Mesendoderm (in vitro differentiated cells): ENCODE data around the gene ZNF622.

Experiments
- DNase-seq: peaks from one replicate; pipeline ENCODE4 v3.0.0; 2013
- H2AK5ac ChIP-seq: 2 replicates; pipeline ENCODE4 v1.6.1; 2013; ENCODE audit warnings: low read length, inconsistent platforms
- H2BK120ac ChIP-seq: 2 replicates; pipeline ENCODE4 v1.6.1; 2013; ENCODE audit warnings: low read depth, mild to moderate bottlenecking, low read length, moderate library complexity, mixed read lengths
- H2BK15ac ChIP-seq: replicated peaks from 2 replicates; pipeline ENCODE4 v1.6.1; 2013; ENCODE audit warnings: low read depth, mild to moderate bottlenecking, moderate library complexity
- H2BK5ac ChIP-seq: 2 replicates; pipeline ENCODE4 v1.6.1; 2013; ENCODE audit warnings: low read length, inconsistent platforms
- H3K18ac ChIP-seq: 2 replicates; pipeline ENCODE4 v1.6.1; 2013; ENCODE audit warnings: mild to moderate bottlenecking, low read length, mixed read lengths
- H3K23ac ChIP-seq: one replicate; pipeline ENCODE4 v1.6.1; 2013; ENCODE audit warnings: low read length
- H3K27ac ChIP-seq: 2 replicates; pipeline ENCODE4 v1.5.1; 2013; ENCODE audit warnings: low read depth, mild to moderate bottlenecking, inconsistent platforms, low read length, moderate library complexity
- H3K27me3 ChIP-seq: 2 replicates; pipeline ENCODE4 v1.6.1; 2013; ENCODE audit warnings: low read length, control low read depth, mild to moderate bottlenecking, inconsistent platforms; ENCODE audit not compliant: insufficient read depth, poor library complexity
- H3K36me3 ChIP-seq: 2 replicates; pipeline ENCODE4 v1.6.1; 2013; ENCODE audit warnings: low read length, inconsistent platforms; ENCODE audit not compliant: control insufficient read depth, insufficient read depth
- H3K4ac ChIP-seq: one replicate; pipeline ENCODE4 v1.6.1; 2013; ENCODE audit warnings: low read depth, mild to moderate bottlenecking, low read length, moderate library complexity
- H3K4me1 ChIP-seq: 2 replicates; pipeline ENCODE4 v1.6.1; 2013; ENCODE audit warnings: low read depth, low read length, inconsistent platforms; ENCODE audit not compliant: control insufficient read depth
- H3K4me2 ChIP-seq: 2 replicates; pipeline ENCODE4 v1.6.1; 2013; ENCODE audit warnings: low read length
- H3K4me3 ChIP-seq: 2 replicates; pipeline ENCODE4 v1.5.1; 2013; ENCODE audit warnings: mild to moderate bottlenecking, low read length
- H3K56ac ChIP-seq: one replicate; pipeline ENCODE4 v1.6.1; 2013; ENCODE audit warnings: low read length
- H3K79me1 ChIP-seq: 2 replicates; pipeline ENCODE4 v1.6.1; 2013; ENCODE audit warnings: low read length, inconsistent platforms
- H3K79me2 ChIP-seq: 2 replicates; pipeline ENCODE4 v1.6.1; 2013; ENCODE audit warnings: mild to moderate bottlenecking, low read length; ENCODE audit not compliant: control insufficient read depth, insufficient read depth
- H3K9ac ChIP-seq: 2 replicates; pipeline ENCODE4 v1.6.1; 2013; ENCODE audit warnings: low read length, inconsistent platforms
- H4K5ac ChIP-seq: one replicate; pipeline ENCODE4 v1.6.1; 2013; ENCODE audit warnings: low read length
- H4K8ac ChIP-seq: one replicate; pipeline ENCODE4 v1.6.1; 2013; ENCODE audit warnings: low read depth, mild to moderate bottlenecking, control low read depth, low read length, moderate library complexity
- WGBS: extraction: QIAGEN DNeasy Blood & Tissue Kit; methylation state at CpG from one replicate; pipeline ENCODE4 v1.1.7; 2013; ENCODE audit warnings: low lambda C conversion rate, missing lambda C conversion rate; ENCODE audit not compliant: insufficient coverage; ENCODE audit errors: extremely low coverage; 5-methylcytosine and 5-hydroxymethylcytosine counted together

ZNF622 gene

DNA sequence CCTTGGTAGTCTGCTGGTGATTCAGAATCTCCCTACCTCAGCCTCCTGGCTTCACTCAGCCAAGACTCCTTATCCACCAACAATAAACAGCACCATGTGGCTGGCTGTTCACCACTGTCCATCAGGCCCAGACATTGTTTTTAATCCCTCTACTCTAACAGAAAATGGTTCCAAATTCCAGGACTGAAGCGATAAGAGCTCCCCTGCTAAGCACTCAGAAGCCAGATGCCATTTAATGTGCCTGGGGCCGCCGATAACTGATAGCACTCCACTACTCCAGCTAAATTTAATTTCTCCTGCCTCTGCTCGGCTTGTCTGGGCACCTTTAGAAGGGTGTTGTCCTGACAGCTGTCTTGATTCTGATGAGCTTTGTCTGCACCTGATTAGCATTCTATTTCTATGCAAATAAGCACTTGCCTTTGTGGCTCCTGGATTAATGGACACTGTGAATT, 47.1 kb downstream of the ZNF622 start:
- peak overlapping the region; percentile 97 for H3K18ac ChIP-seq
- H3K56ac ChIP-seq: peak overlapping the region; percentile 83
- peak overlapping the region; percentile 17 for H2AK5ac ChIP-seq
- H3K4ac ChIP-seq: peak overlapping the region; percentile 85
- H2BK15ac ChIP-seq: no peak overlapping the region
- H3K27ac ChIP-seq: peak overlapping the region; percentile 73
- H3K23ac ChIP-seq: no peak overlapping the region
- H3K9ac ChIP-seq: peak overlapping the region; percentile 38
- H3K4me2 ChIP-seq: no peak overlapping the region
- H2BK5ac ChIP-seq: peak overlapping the region; percentile 98
- H4K8ac ChIP-seq: no peak overlapping the region
- peak overlapping the region; percentile 71 for H4K5ac ChIP-seq
- H2BK120ac ChIP-seq: peak overlapping the region; percentile 48
- peaks cover 9% of the 10 kb centered on the region for H3K4me1 ChIP-seq
- H3K36me3 ChIP-seq: no peaks in the 10 kb centered on the region
- no peaks in the 10 kb centered on the region for H3K79me2 ChIP-seq
- H3K27me3 ChIP-seq: no peaks in the 10 kb centered on the region
- peak; percentile 73 for DNase-seq
- H3K79me1 ChIP-seq: no peaks in the 10 kb centered on the region
- no CpG with 5 or more reads among the region's 4 CpGs for WGBS
- no peak overlapping the region for H3K4me3 ChIP-seq

DNA sequence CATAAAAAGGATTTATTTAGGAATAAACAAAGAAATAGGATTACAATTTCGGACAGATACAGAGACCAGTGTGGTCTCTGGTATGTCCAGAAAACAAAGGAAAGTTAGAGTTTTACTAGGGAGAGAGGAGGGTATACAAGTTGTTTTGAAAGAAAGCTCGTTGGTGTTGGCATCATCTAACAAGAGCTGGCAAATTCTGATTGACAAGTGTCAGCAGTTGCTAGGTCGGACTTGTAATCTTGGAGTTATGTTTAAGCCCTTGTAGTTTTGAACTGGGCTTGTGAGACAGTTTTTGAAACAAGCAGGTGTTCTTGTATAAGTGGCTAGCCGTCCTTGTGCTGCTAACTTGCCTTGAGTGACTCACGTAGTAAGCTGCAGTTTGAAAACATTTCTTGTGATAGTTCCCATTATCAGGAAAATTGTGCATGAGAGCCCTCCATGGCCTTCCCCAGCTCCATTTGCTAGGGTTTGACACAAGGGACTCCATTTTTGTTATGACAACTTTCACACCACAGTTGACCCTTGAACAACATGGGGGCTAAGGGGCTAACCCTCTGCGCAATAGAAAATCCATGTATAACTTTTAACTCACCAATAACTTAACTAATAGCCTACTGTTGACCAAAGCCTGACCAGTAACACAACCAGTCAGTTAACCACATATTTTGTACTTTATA, 48.1 kb downstream of the ZNF622 start:
- peak overlapping the region; percentile 43 for H2BK5ac ChIP-seq
- H3K27ac ChIP-seq: no peak overlapping the region
- H4K5ac ChIP-seq: no peak overlapping the region
- no peaks in the 10 kb centered on the region for H3K27me3 ChIP-seq
- H2BK15ac ChIP-seq: peak overlapping the region; percentile 45
- no peak overlapping the region for H3K4me3 ChIP-seq
- H3K9ac ChIP-seq: no peak overlapping the region
- H2AK5ac ChIP-seq: peak overlapping the region; percentile 54
- H4K8ac ChIP-seq: no peak overlapping the region
- WGBS: no CpG with 5 or more reads among the region's 6 CpGs
- peak overlapping the region; percentile 92 for H2BK120ac ChIP-seq
- no peak overlapping the region for H3K4me2 ChIP-seq
- peaks cover 9% of the 10 kb centered on the region for H3K4me1 ChIP-seq
- no peak overlapping the region for H3K56ac ChIP-seq
- H3K36me3 ChIP-seq: no peaks in the 10 kb centered on the region
- H3K23ac ChIP-seq: no peak overlapping the region
- no peak for DNase-seq
- H3K79me1 ChIP-seq: no peaks in the 10 kb centered on the region
- H3K79me2 ChIP-seq: no peaks in the 10 kb centered on the region
- peak overlapping the region; percentile 85 for H3K18ac ChIP-seq
- peak overlapping the region; percentile 72 for H3K4ac ChIP-seq

DNA sequence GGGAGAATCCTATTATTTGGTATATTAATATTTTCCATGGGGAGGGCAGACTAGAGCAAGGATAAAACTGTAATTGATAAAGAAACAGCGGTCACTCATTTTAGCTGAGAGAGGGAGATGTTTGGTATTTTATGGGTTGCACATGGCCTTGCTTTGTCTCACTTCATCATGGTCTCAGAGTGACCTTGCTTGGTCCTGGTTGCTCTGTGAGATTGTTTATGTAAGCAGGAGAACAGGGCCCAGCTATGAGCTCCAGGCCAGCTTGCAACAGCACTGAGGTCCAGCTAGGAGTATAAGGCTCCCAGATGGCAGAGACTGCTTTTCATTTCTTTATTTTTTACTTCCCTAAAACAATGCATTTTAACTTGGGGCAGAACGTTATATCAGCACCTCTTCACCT, 50.7 kb downstream of the ZNF622 start:
- H4K8ac ChIP-seq: no peak overlapping the region
- no peaks in the 10 kb centered on the region for H3K36me3 ChIP-seq
- H3K4me2 ChIP-seq: no peak overlapping the region
- no peak overlapping the region for H3K27ac ChIP-seq
- DNase-seq: no peak
- no peak overlapping the region for H4K5ac ChIP-seq
- H3K18ac ChIP-seq: no peak overlapping the region
- no peak overlapping the region for H3K56ac ChIP-seq
- no peaks in the 10 kb centered on the region for H3K79me2 ChIP-seq
- H2BK5ac ChIP-seq: no peak overlapping the region
- peaks cover 9% of the 10 kb centered on the region for H3K4me1 ChIP-seq
- H3K23ac ChIP-seq: no peak overlapping the region
- H3K4me3 ChIP-seq: no peak overlapping the region
- no CpG with 5 or more reads among the region's 2 CpGs for WGBS
- no peaks in the 10 kb centered on the region for H3K79me1 ChIP-seq
- no peak overlapping the region for H2AK5ac ChIP-seq
- H2BK120ac ChIP-seq: no peak overlapping the region
- peak overlapping the region; percentile 25 for H2BK15ac ChIP-seq
- H3K4ac ChIP-seq: no peak overlapping the region
- H3K27me3 ChIP-seq: no peaks in the 10 kb centered on the region
- no peak overlapping the region for H3K9ac ChIP-seq

DNA sequence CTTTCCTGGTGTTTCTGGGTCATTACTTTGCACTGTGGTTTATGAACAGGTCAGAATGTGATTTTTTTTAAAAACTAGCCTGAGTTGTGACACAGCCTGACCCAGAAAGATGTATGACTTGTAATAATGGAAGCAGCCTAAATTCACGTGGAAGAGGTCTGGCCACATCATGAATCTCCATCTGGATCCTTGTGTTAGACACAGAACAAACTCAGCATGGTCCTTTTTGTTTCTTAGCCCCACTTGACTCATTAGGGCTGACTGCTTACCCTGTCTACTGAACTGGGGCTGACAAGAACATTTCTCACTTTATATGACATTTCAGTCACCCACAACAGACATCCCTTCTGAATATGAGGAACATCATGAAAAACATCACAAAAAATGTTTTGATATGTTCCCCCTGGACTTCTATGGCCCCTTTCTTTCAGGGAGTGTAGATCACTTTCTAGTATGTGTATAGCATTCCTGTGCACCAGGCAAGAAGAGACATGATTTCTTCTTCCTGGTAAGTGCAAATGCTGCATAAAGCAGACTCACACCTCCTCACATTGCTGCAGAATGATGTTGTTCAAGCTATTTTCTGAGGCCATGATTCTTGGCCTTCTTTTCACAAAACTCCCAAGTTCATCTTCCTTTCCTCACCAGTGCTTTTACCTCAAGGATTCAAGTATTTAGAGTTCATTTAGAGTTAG, 52.3 kb downstream of the ZNF622 start:
- no peak overlapping the region for H2BK5ac ChIP-seq
- H3K4me3 ChIP-seq: no peak overlapping the region
- no peak overlapping the region for H3K18ac ChIP-seq
- H3K56ac ChIP-seq: no peak overlapping the region
- no peak overlapping the region for H2BK120ac ChIP-seq
- no peak overlapping the region for H3K23ac ChIP-seq
- H2AK5ac ChIP-seq: no peak overlapping the region
- no peak overlapping the region for H2BK15ac ChIP-seq
- H3K9ac ChIP-seq: no peak overlapping the region
- no peaks in the 10 kb centered on the region for H3K79me1 ChIP-seq
- no peak overlapping the region for H3K4ac ChIP-seq
- peaks cover 2% of the 10 kb centered on the region for H3K4me1 ChIP-seq
- H3K4me2 ChIP-seq: no peak overlapping the region
- no CpG with 5 or more reads among the region's 1 CpG for WGBS
- H4K8ac ChIP-seq: no peak overlapping the region
- H3K79me2 ChIP-seq: no peaks in the 10 kb centered on the region
- H3K27ac ChIP-seq: no peak overlapping the region
- no peak overlapping the region for H4K5ac ChIP-seq
- no peaks in the 10 kb centered on the region for H3K27me3 ChIP-seq
- no peak for DNase-seq
- no peaks in the 10 kb centered on the region for H3K36me3 ChIP-seq

DNA sequence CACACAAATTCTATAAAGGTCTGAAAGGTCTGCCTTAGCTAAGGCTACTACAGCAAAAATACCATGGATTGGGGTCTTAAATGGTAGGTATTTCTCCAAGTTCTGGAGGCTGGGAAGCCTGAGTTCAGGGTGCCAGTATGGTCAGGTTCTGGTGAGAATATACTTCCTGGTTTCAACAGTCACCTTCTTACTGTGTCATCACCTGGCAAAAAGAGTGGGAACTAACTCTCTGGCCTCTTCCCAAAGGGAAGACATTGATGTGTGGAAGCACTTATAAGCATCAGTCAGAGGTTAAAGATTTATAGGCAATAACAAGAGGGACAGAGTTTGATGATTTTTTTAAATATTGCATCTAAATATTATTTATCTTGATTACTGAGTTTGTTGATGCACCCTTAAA, 53.0 kb downstream of the ZNF622 start:
- Histone ChIP-seq H4K5ac (no peak overlapping the region), H2BK120ac (no peak overlapping the region), H3K18ac (peak overlapping the region; percentile 1)

More for the DNA sequence above, 53.0 kb downstream of the ZNF622 start:
- no peak overlapping the region for H3K4me2 ChIP-seq
- H4K8ac ChIP-seq: no peak overlapping the region
- H2BK5ac ChIP-seq: no peak overlapping the region
- H3K27ac ChIP-seq: no peak overlapping the region
- no peak overlapping the region for H3K23ac ChIP-seq
- peak overlapping the region; percentile 26 for H3K4ac ChIP-seq
- H3K79me1 ChIP-seq: no peaks in the 10 kb centered on the region
- no peaks in the 10 kb centered on the region for H3K4me1 ChIP-seq
- H3K9ac ChIP-seq: no peak overlapping the region
- H3K56ac ChIP-seq: no peak overlapping the region
- H3K4me3 ChIP-seq: no peak overlapping the region
- DNase-seq: no peak
- H2AK5ac ChIP-seq: no peak overlapping the region
- H2BK15ac ChIP-seq: peak overlapping the region; percentile 67
- no peaks in the 10 kb centered on the region for H3K79me2 ChIP-seq
- no peaks in the 10 kb centered on the region for H3K27me3 ChIP-seq
- H3K36me3 ChIP-seq: no peaks in the 10 kb centered on the region
